ENCODE measurements around the gene PHF23.

- TF ChIP-seq CTCF (IDR thresholded peaks at IDR 0.05 in 8 of 11, conservative IDR thresholded peaks at IDR 0.05 in 3 of 11), result no peak
- no peak for TF ChIP-seq POLR2AphosphoS5 (IDR thresholded peaks at IDR 0.05)
- no peak for TF ChIP-seq POLR2A (IDR thresholded peaks at IDR 0.05)
Observed at GRCh38 chr17:7191069-7191468, 48.2 kb downstream of the PHF23 start.
